Sigmoid colon (tissue), 4 donors: ENCODE data around the gene IAH1.

ENCODE experiments used
- CTCF ChIP-seq, 4 experiments: fragments of 450-650 bp in 3 of 4; fragments of 200-600 bp in 1 of 4; IDR thresholded peaks; one replicate each; pipeline ENCODE4 v1.5.1; 2016 to 2019; ENCODE audit warnings: antibody characterized with exemption in 4 of 4, mild to moderate bottlenecking in 3 of 4, moderate library complexity in 2 of 4
- EP300 ChIP-seq, 4 donors: sonication (generic); formaldehyde crosslinking; IDR thresholded peaks; one replicate each; pipeline ENCODE4 v1.6.1; 2017; ENCODE audit warnings: antibody characterized with exemption in 4 of 4
- POLR2A ChIP-seq, 2 donors: fragments of 450-650 bp; IDR thresholded peaks; one replicate each; pipeline ENCODE4 v1.6.1; 2016; ENCODE audit warnings: antibody characterized with exemption in 2 of 2, mild to moderate bottlenecking in 2 of 2, moderate library complexity in 2 of 2
- POLR2AphosphoS5 ChIP-seq, 4 donors: sonication (generic); formaldehyde crosslinking; IDR thresholded peaks; one replicate each; pipeline ENCODE4 v1.6.1; 2017; ENCODE audit warnings: antibody characterized with exemption in 4 of 4

GRCh38 chr2:9517118-9517782, 42.9 kb downstream of the IAH1 start:
- TF ChIP-seq CTCF (IDR thresholded peaks at IDR 0.05) (no peak), POLR2A (IDR thresholded peaks at IDR 0.05) (no peak), EP300 (IDR thresholded peaks at IDR 0.05) (no peak), POLR2AphosphoS5 (IDR thresholded peaks at IDR 0.05) (no peak)
